Keratinocyte (primary cell): ENCODE results near the gene SH2D5. TPM values are rescaled to one million over a fixed set of nuclear protein-coding genes. Genes with fewer than 3 reads are reported as not detected.

Experiments
- DNase-seq: peaks from one replicate; pipeline ENCODE4 v3.0.0-alpha.2; 2011; ENCODE audit warnings: low read depth, missing footprints, low spot score
- FAIRE-seq: peaks from 2 replicates; lab custom pipeline; 2011; peaks lifted over from hg19 to GRCh38; lab: Jason Lieb, UNC
- H2AFZ ChIP-seq: 2 replicates; pipeline ENCODE4 v1.6.0; 2012; ENCODE audit warnings: low read length, control low read depth, inconsistent platforms; ENCODE audit not compliant: control insufficient read depth
- H3K27ac ChIP-seq: 2 replicates; pipeline ENCODE4 v1.5.1; 2011; ENCODE audit warnings: low read length; ENCODE audit not compliant: control insufficient read depth, insufficient read depth
- H3K27me3 ChIP-seq: 3 replicates; pipeline ENCODE4 v1.6.0; 2011; ENCODE audit warnings: low read length; ENCODE audit not compliant: control insufficient read depth, insufficient read depth; ENCODE audit errors: extremely low read depth
- H3K36me3 ChIP-seq, 2 experiments: 2 replicates in 1 of 2; 3 replicates in 1 of 2; pipeline ENCODE4 v1.5.1; 2011; ENCODE audit warnings: low read length in 2 of 2, mild to moderate bottlenecking in 1 of 2; ENCODE audit not compliant: control insufficient read depth in 2 of 2, insufficient read depth in 2 of 2; ENCODE audit errors: extremely low read depth in 1 of 2
- H3K4me1 ChIP-seq: 3 replicates; pipeline ENCODE4 v1.5.1; 2011; ENCODE audit warnings: low read length; ENCODE audit not compliant: control insufficient read depth, insufficient read depth; ENCODE audit errors: extremely low read depth
- H3K4me2 ChIP-seq: 3 replicates; pipeline ENCODE4 v1.6.0; 2011; ENCODE audit warnings: low read depth, low read length; ENCODE audit not compliant: control insufficient read depth, insufficient read depth; ENCODE audit errors: extremely low read depth
- H3K4me3 ChIP-seq, 3 experiments: fragments of 200-600 bp in 1 of 3; sonication (generic) in 1 of 3; 2 replicates in 2 of 3; 3 replicates in 1 of 3; pipeline ENCODE4 v1.5.1; 2011 to 2016; ENCODE audit warnings: low read length in 3 of 3, mild to moderate bottlenecking in 3 of 3, control low read depth in 2 of 3, inconsistent platforms in 1 of 3, low read depth in 1 of 3, mixed read lengths in 1 of 3, mixed run types in 1 of 3, moderate library complexity in 1 of 3; ENCODE audit not compliant: control insufficient read depth in 2 of 3, insufficient read depth in 2 of 3; ENCODE audit errors: extremely low read depth in 1 of 3
- H3K79me2 ChIP-seq: 2 replicates; pipeline ENCODE4 v1.6.0; 2012; ENCODE audit warnings: low read length; ENCODE audit not compliant: control insufficient read depth, insufficient read depth
- H3K9ac ChIP-seq: 3 replicates; pipeline ENCODE4 v1.6.0; 2011; ENCODE audit warnings: low read length; ENCODE audit not compliant: control insufficient read depth, insufficient read depth; ENCODE audit errors: extremely low read depth
- H3K9me1 ChIP-seq: 3 replicates; pipeline ENCODE4 v1.6.0; 2011; ENCODE audit warnings: low read length; ENCODE audit not compliant: control insufficient read depth, insufficient read depth; ENCODE audit errors: extremely low read depth
- H3K9me3 ChIP-seq: 2 replicates; pipeline ENCODE4 v1.5.1; 2012; ENCODE audit warnings: low read depth, low read length; ENCODE audit not compliant: control insufficient read depth
- H4K20me1 ChIP-seq: 3 replicates; pipeline ENCODE4 v1.6.0; 2011; ENCODE audit warnings: low read length; ENCODE audit not compliant: control insufficient read depth, insufficient read depth; ENCODE audit errors: extremely low read depth
- CTCF ChIP-seq, 3 experiments: IDR thresholded peaks in 1 of 3; conservative IDR thresholded peaks in 1 of 3; optimal IDR thresholded peaks in 1 of 3; 2 replicates in 2 of 3; 3 replicates in 1 of 3; pipeline versions ENCODE3 to v1.5.1; 2011; ENCODE audit warnings: low read length in 3 of 3, mild to moderate bottlenecking in 3 of 3, moderate library complexity in 2 of 3, control low read depth in 1 of 3, inconsistent platforms in 1 of 3; ENCODE audit not compliant: insufficient read depth in 2 of 3; ENCODE audit errors: extremely low read depth in 1 of 3
- EZH2 ChIP-seq: IDR thresholded peaks from one replicate; pipeline ENCODE4 v1.6.1; 2012; ENCODE audit warnings: inconsistent platforms, mild to moderate bottlenecking, low read length, moderate library complexity
- dilution Hi-C: fragments of 300-500 bp; cut with MboI; formaldehyde crosslinking; loops from one replicate; pipeline ENCODE4 v1.7.0; 2020; ENCODE audit warnings: low sequenced_read_pairs; ENCODE audit not compliant: extremely low pct_ligation_motif_present
- polyA plus RNA-seq, 5 experiments: library from polyadenylated mRNA; depleted of rRNA in 3 of 5; stranded (reverse) in 3 of 5; stranded (forward) in 1 of 5; unstranded in 1 of 5; fragments of >200 nt; gene quantifications; 1 replicate in 1 of 5; 2 replicates in 3 of 5; 3 replicates in 1 of 5; pipeline versions ENCODE4 v1.2.1 to v1.2.3, GENCODE V29; 2011 to 2012; ENCODE audit warnings: missing spikeins in 2 of 5, low read depth in 1 of 5, low replicate concordance in 1 of 5

SH2D5 gene
- polyA plus RNA-seq, 1 donor (not counting 4 experiments of a cell fraction or from before 2014, with no cell fraction given), result 60.8 TPM

DNA sequence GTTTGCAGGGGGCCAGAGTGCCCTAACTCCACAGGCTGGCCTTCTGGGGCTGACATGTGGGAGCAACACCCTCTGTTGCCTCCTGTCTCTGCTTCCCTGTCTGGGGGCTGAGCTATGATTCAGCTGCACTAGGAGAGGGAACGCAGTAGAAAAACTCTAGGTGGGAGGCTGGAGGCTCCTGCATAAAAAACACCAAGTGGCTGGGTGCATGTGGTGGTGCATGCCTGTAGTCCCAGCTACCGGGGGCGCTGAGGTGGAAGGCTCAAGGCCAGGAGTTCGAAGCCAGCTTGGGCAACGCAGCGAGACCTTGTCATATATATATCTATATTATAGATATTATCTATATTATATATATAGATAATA lies 20.3 kb downstream of the SH2D5 start:
- Histone ChIP-seq H3K27me3 (no peaks in the 10 kb centered on the region), H3K27ac (no peak overlapping the region), H3K9me1 (no peaks in the 10 kb centered on the region), H3K9ac (no peak overlapping the region), H3K4me2 (no peak overlapping the region), H3K36me3 (peaks cover 2 to 27% of the 10 kb centered on the region in 2 experiments), H3K4me1 (no peaks in the 10 kb centered on the region), H4K20me1 (no peaks in the 10 kb centered on the region), H3K4me3 (no peak overlapping the region), H2AFZ (no peak overlapping the region), H3K9me3 (no peaks in the 10 kb centered on the region), H3K79me2 (no peaks in the 10 kb centered on the region)
- no peak for DNase-seq
- TF ChIP-seq EZH2, result no peak
- TF ChIP-seq CTCF (optimal IDR thresholded peaks at IDR 0.05 in 1 of 3, IDR thresholded peaks at IDR 0.05 in 1 of 3, conservative IDR thresholded peaks at IDR 0.05 in 1 of 3; ENCODE audit: extremely low read depth in 1 of 3, insufficient read depth in 2 of 3, low read length in 3 of 3), result no peak
- no peak for FAIRE-seq
- dilution Hi-C loops, result no loop called here

DNA sequence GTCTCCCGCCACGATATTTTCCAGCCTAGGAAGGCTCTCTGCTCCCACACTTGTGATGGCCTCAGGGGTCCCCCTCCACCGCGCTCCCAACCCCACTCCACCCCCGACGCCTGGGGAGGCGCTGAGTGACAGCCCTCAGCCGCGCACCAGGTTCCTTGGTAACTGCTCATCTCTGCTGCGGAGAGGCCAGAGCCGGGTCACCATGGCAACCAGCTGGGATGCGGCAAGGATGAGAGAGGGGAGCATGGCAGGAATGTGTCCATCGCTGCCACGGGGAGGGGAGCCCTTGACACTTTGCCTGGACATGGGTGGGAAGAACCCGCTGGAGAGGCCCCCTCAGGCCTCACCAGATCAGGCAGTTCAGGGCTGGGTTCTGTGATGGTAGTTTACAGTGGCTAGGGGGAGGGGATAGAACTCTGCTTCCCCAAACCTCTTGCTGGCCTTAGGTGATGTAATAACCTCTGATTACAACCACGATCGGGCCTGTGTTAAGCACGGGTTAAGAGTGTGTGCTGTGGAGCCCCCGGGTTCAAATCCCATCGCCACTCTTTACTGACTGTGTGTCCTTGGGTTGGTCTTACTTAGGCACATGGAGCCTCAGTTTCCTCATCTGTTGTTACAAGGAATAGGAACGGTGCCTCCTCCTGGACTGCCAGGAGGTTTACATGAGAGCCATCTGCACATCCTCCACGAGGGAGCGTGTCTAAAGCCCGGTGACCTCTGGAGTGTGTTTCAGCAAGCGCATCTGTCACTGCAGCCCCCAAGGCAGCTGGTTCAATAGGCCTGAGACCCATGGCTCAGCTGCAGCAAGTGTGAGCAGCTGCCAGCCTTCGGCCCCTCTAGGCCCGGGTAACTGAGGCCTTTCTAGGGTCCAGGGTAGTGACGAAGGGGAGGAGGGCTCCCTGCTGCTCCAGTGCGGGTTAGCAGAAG lies 21.0 kb downstream of the SH2D5 start:
- H3K9me1 ChIP-seq, result no peaks in the 10 kb centered on the region
- no peaks in the 10 kb centered on the region for H3K9me3 ChIP-seq
- no peaks in the 10 kb centered on the region for H4K20me1 ChIP-seq
- DNase-seq (no peak), FAIRE-seq (no peak)
- TF ChIP-seq EZH2, result no peak
- peak in 1 of 3 experiments; percentile 12 for TF ChIP-seq CTCF (optimal IDR thresholded peaks at IDR 0.05 in 1 of 3, IDR thresholded peaks at IDR 0.05 in 1 of 3, conservative IDR thresholded peaks at IDR 0.05 in 1 of 3; ENCODE audit: extremely low read depth in 1 of 3, insufficient read depth in 2 of 3, low read length in 3 of 3)
- H2AFZ ChIP-seq, result no peak overlapping the region
- H3K9ac ChIP-seq, result no peak overlapping the region
- H3K4me3 ChIP-seq, result no peak overlapping the region
- dilution Hi-C loops, result no loop called here
- no peak overlapping the region for H3K4me2 ChIP-seq
- peaks cover 2 to 31% of the 10 kb centered on the region in 2 experiments for H3K36me3 ChIP-seq
- H3K4me1 ChIP-seq, result no peaks in the 10 kb centered on the region
- no peak overlapping the region for H3K27ac ChIP-seq
- H3K79me2 ChIP-seq, result no peaks in the 10 kb centered on the region
- no peaks in the 10 kb centered on the region for H3K27me3 ChIP-seq
